Nephron (organoid): ENCODE data around the gene GPR153.

ENCODE experiments used
- H3K27ac Mint-ChIP-seq, 3 experiments: 2 replicates each; pipeline ENCODE4 v1.8.0; 2020; ENCODE audit warnings: mixed read lengths in 3 of 3, mild to moderate bottlenecking in 2 of 3, moderate library complexity in 1 of 3
- H3K27me3 Mint-ChIP-seq: 2 replicates; pipeline ENCODE4 v1.8.0; 2021; ENCODE audit warnings: low read depth, mild to moderate bottlenecking, moderate library complexity, mixed read lengths
- H3K36me3 Mint-ChIP-seq: 2 replicates; pipeline ENCODE4 v1.8.0; 2020; ENCODE audit warnings: low read depth, mixed read lengths
- H3K4me1 Mint-ChIP-seq: 2 replicates; pipeline ENCODE4 v1.8.0; 2020; ENCODE audit warnings: mixed read lengths
- H3K4me3 Mint-ChIP-seq, 3 experiments: 2 replicates each; pipeline ENCODE4 v1.8.0; 2020; ENCODE audit warnings: mild to moderate bottlenecking in 3 of 3, mixed read lengths in 3 of 3, moderate library complexity in 2 of 3
- H3K9me3 Mint-ChIP-seq: 2 replicates; pipeline ENCODE4 v1.8.0; 2020; ENCODE audit warnings: mixed read lengths
- TF ChIP-seq, protein P1 (sequence below), 3 experiments: fragments of 200-600 bp; sonication (generic); IDR thresholded peaks; one replicate each; pipeline ENCODE4 v1.5.0; 2021; ENCODE audit warnings: antibody characterized with exemption in 3 of 3; ENCODE audit not compliant: unreplicated experiment in 3 of 3

Gene GPR153

DNA sequence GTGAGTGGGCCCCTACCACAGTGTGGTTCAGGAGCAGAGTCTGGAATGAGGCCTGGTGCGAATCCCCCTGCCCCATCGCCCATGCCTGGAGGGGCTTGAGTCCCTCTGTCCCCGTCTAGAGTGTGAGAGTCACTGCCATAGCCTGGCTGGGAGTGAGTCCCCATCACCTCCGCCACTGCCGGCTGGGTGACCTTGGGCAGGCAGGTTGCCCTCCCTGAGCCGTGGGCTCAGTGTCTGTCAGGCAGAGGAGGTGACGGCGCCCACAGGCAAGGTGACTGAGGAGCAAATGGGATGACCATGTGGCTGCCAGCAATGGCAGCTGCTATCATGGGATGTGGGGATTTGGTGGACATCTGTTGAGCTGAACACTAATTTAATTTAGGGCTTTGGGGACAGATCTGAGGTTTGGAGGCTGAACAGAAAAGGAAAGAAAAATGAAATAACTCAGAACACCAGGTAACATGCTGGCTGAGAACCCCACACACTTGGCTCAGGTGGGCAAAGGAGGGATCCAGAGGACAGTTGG is 38.1 kb upstream of the GPR153 start:
- H3K9me3 Mint-ChIP-seq = peaks cover 3% of the 10 kb centered on the region

DNA sequence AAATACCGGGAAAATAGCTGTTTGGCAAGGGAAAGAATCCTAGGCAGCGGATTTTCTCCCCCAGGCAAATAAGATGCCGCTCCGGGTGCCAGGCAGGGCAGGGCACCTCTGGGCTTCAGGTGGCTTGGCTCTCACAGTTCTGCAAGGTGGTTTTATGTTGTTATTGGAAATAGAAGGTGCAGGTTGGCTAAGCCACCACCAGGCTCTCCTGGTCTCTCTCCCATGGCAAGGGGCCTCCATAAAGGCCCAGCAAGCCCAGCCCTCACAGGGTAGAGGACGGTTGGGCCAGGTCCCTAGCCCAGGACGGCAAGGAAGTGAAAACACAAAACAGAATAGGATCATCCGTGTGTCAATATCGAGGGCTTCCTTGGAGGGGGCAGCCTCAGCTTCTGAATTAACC is 37.6 kb upstream of the GPR153 start:
- Mint-ChIP-seq H3K27me3 (peaks cover 9% of the 10 kb centered on the region), H3K9me3 (peaks cover 3% of the 10 kb centered on the region), H3K36me3 (peaks cover 16% of the 10 kb centered on the region), H3K4me3 (no peak overlapping the region), H3K4me1 (peaks cover 40% of the 10 kb centered on the region), H3K27ac (no peak overlapping the region)
- TF ChIP-seq, protein P1, sequence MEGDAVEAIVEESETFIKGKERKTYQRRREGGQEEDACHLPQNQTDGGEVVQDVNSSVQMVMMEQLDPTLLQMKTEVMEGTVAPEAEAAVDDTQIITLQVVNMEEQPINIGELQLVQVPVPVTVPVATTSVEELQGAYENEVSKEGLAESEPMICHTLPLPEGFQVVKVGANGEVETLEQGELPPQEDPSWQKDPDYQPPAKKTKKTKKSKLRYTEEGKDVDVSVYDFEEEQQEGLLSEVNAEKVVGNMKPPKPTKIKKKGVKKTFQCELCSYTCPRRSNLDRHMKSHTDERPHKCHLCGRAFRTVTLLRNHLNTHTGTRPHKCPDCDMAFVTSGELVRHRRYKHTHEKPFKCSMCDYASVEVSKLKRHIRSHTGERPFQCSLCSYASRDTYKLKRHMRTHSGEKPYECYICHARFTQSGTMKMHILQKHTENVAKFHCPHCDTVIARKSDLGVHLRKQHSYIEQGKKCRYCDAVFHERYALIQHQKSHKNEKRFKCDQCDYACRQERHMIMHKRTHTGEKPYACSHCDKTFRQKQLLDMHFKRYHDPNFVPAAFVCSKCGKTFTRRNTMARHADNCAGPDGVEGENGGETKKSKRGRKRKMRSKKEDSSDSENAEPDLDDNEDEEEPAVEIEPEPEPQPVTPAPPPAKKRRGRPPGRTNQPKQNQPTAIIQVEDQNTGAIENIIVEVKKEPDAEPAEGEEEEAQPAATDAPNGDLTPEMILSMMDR (IDR thresholded peaks at IDR 0.05; ENCODE audit: unreplicated experiment in 3 of 3) = no peak

More for the DNA sequence above, 38.1 kb upstream of the GPR153 start:
- H3K36me3 Mint-ChIP-seq = peaks cover 19% of the 10 kb centered on the region
- H3K27me3 Mint-ChIP-seq = peaks cover 9% of the 10 kb centered on the region
- TF ChIP-seq, protein P1 (IDR thresholded peaks at IDR 0.05; ENCODE audit: unreplicated experiment in 3 of 3) = no peak
- peak overlapping the region; percentile 2 to 34 (median 27) for H3K27ac Mint-ChIP-seq
- H3K4me1 Mint-ChIP-seq = peaks cover 41% of the 10 kb centered on the region
- no peak overlapping the region for H3K4me3 Mint-ChIP-seq

DNA sequence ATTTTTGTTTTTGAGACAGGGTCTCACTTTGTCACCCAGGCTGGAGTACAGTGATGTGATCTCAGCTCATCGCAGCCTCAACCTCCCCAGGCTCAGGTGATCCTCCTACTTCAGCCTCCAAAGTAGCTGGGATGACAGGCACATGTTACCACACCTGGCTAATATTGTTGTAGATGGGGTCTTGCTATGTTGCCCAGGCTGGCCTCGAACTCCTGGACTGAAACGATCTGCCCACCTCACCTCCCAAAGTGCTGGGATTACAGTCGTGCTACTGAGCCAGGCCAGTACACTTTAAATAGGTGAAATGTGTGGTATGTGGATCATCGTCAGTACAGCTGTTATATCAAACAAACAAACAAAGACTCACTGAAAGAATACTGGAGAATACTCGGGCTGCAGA is 35.0 kb upstream of the GPR153 start:
- TF ChIP-seq, protein P1 (IDR thresholded peaks at IDR 0.05; ENCODE audit: unreplicated experiment in 3 of 3) = no peak
- Mint-ChIP-seq H3K4me1 (peaks cover 48% of the 10 kb centered on the region), H3K9me3 (peaks cover 3% of the 10 kb centered on the region), H3K36me3 (peaks cover 10% of the 10 kb centered on the region), H3K27ac (no peak overlapping the region), H3K27me3 (no peaks in the 10 kb centered on the region), H3K4me3 (no peak overlapping the region)

DNA sequence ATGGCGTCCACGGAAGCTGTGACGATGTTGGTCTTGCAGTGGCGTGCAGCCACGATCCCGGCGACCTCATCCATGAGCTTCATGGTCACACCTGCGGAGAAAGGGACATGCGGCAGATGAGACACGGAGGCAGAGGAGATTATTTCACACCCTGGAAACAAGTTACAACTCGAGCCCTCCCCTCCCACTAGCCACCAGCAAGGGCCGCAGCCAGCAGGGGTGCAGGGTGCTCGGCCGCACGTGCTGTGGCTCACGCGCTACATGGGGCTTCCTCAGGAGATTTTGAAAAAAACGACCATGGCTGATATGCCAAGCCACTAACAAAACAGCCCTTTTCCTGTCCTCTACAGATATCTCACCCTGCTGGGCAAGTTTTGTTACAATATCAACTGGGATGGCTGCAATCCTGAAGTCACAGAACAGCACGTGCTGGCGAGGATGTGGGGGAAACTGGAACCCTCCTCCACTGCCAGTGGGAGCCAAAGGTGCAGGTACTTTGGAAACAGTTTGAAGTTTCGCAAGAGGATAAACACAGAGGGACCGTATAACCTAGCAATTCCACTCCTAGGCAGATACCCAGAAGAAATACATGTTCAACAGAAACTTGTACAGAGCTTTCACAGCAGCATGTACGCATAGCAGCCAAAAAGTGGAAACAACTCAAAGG is 34.1 kb upstream of the GPR153 start:
- TF ChIP-seq, protein P1 (IDR thresholded peaks at IDR 0.05; ENCODE audit: unreplicated experiment in 3 of 3) = no peak
- Mint-ChIP-seq H3K27me3 (no peaks in the 10 kb centered on the region), H3K27ac (no peak overlapping the region), H3K36me3 (peaks cover 8% of the 10 kb centered on the region), H3K4me1 (peaks cover 48% of the 10 kb centered on the region), H3K9me3 (peaks cover 2% of the 10 kb centered on the region), H3K4me3 (no peak overlapping the region)

DNA sequence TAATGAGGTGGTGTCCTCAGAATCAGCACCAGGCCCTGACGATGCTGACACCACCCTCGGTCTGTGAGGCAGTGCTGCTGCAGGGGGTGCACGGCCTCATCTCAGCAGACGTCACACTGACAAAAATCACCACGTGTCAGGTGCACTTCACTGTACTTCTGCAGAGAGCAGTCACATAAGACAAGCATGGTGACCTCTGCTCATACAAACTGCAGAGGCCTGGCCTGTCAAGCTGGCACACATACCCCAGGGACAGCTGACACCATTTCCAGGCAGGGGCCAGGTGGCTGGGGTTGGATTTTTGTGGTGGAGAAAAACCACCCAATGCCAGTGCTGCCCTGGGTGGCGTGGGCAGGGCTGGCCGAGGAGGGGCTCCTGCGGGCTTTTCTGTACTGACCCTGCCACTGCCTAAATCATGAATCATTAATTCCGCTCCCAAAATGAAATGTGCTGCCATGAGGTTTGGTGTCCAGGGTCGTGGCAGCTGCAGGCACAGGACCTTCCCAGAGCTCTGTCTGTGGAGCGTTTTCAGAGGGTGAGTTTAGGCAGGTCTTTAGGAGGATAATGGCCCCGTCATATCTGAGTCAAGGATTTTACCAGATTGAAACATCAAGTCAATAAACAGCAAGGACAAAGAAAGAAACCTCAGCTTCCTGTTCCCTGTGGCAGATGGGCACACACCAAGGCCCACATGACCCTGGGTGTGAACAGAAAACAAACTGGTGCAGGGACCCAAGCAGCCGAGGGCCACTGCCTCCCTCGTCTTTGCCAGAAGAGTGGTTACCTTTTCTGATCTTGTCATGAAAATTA is 33.4 kb upstream of the GPR153 start:
- Mint-ChIP-seq H3K27ac (peak overlapping the region in 1 of 3 experiments; percentile 5), H3K9me3 (no peaks in the 10 kb centered on the region), H3K36me3 (peaks cover 8% of the 10 kb centered on the region), H3K27me3 (no peaks in the 10 kb centered on the region), H3K4me1 (peaks cover 46% of the 10 kb centered on the region), H3K4me3 (no peak overlapping the region)
- TF ChIP-seq, protein P1 (IDR thresholded peaks at IDR 0.05; ENCODE audit: unreplicated experiment in 3 of 3) = no peak
